HepG2 (cell line): ENCODE data around the gene SP3. TPM values are rescaled to one million over a fixed set of nuclear protein-coding genes. Genes with fewer than 3 reads are reported as not detected.

ENCODE experiments used
- ATAC-seq: fragments of 200-7000 bp; cut with Tn5 transposase; 3 replicates; pipeline ENCODE4 v1.9.1; 2020; ENCODE audit warnings: mild to moderate bottlenecking, moderate library complexity
- BruUV-seq: library from RNA; stranded (reverse); fragments of 400-500 nt; replicated peaks from 2 replicates; lab custom pipeline; 2021; lab: Mats Ljungman, UMichigan
- CTCF ChIA-PET: fragments of 300-600 bp; formaldehyde crosslinking; extraction: SDS; loops from one replicate; lab custom pipeline; 2021; ENCODE audit warnings: low total read pairs, inconsistent platforms, low intra/inter-chr PET ratio; lab: Yijun Ruan, JAX
- POLR2A ChIA-PET: fragments of 350-600 bp; sonication (Branson Sonifier 250); formaldehyde crosslinking; loops from one replicate; lab custom pipeline; 2020; ENCODE audit warnings: antibody characterized with exemption, inconsistent platforms; lab: Yijun Ruan, JAX
- DNase-seq: peaks from one replicate; pipeline ENCODE4 v3.0.0-alpha.2; 2015; ENCODE audit warnings: low spot score
- FAIRE-seq: peaks from 3 replicates; lab custom pipeline; 2011; peaks lifted over from hg19 to GRCh38; lab: Jason Lieb, UNC
- H2AFZ ChIP-seq: one replicate; pipeline ENCODE4 v1.6.1; 2011; ENCODE audit warnings: low read length, inconsistent platforms
- H3K27ac ChIP-seq: fragments of 300-600 bp; 3 replicates; pipeline ENCODE4 v1.8.0; 2011; ENCODE audit warnings: mixed run types, mild to moderate bottlenecking, mixed read lengths, low read length, inconsistent platforms; ENCODE audit not compliant: insufficient read depth; ENCODE audit errors: extremely low read length
- H3K27me3 ChIP-seq, 2 experiments: fragments of 200-600 bp in 1 of 2; 2 replicates in 1 of 2; 3 replicates in 1 of 2; pipeline versions ENCODE4 v1.6.0 to v1.8.0; 2011; ENCODE audit warnings: low read length in 2 of 2, mild to moderate bottlenecking in 2 of 2, moderate library complexity in 2 of 2, inconsistent platforms in 1 of 2; ENCODE audit not compliant: insufficient read depth in 2 of 2, control insufficient read depth in 1 of 2
- H3K36me3 ChIP-seq, 2 experiments: fragments of 200-600 bp in 1 of 2; replicated peaks in 1 of 2; 2 replicates in 1 of 2; 3 replicates in 1 of 2; pipeline versions ENCODE4 v1.5.1 to v1.8.0; 2011; ENCODE audit warnings: low read length in 2 of 2, inconsistent platforms in 1 of 2; ENCODE audit not compliant: insufficient read depth in 2 of 2, control insufficient read depth in 1 of 2
- H3K4me1 ChIP-seq: 2 replicates; pipeline ENCODE4 v1.5.1; 2012; ENCODE audit warnings: low read length, inconsistent platforms; ENCODE audit not compliant: insufficient read depth
- H3K4me2 ChIP-seq: 2 replicates; pipeline ENCODE4 v1.6.0; 2011; ENCODE audit warnings: low read depth, low read length, inconsistent platforms
- H3K4me3 ChIP-seq, 3 experiments: fragments of 200-600 bp in 1 of 3; sonication (generic), shearing (Covaris generic) in 1 of 3; replicated peaks in 1 of 3; 2 replicates each; pipeline ENCODE4 v1.5.1; 2011 to 2016; ENCODE audit warnings: low read length in 3 of 3, inconsistent platforms in 2 of 3, low read depth in 2 of 3, mild to moderate bottlenecking in 2 of 3, control low read depth in 1 of 3, mixed read lengths in 1 of 3; ENCODE audit not compliant: insufficient read depth in 1 of 3
- H3K79me2 ChIP-seq: one replicate; pipeline ENCODE4 v1.6.1; 2011; ENCODE audit warnings: low read length, inconsistent platforms; ENCODE audit not compliant: insufficient read depth
- H3K9ac ChIP-seq: 2 replicates; pipeline ENCODE4 v1.6.0; 2011; ENCODE audit warnings: mild to moderate bottlenecking, low read depth, low read length, inconsistent platforms; ENCODE audit not compliant: insufficient read depth
- H3K9me3 ChIP-seq: 2 replicates; pipeline ENCODE4 v1.5.1; 2012; ENCODE audit warnings: mild to moderate bottlenecking, low read length
- H4K20me1 ChIP-seq: 2 replicates; pipeline ENCODE4 v1.6.0; 2011; ENCODE audit warnings: inconsistent platforms, mild to moderate bottlenecking, low read length, moderate library complexity; ENCODE audit not compliant: insufficient read depth
- BHLHE40 ChIP-seq: IDR thresholded peaks from 2 replicates; pipeline ENCODE4 v1.6.1; 2011; ENCODE audit warnings: low read length, improper control_type of control experiment
- CBX1 ChIP-seq: IDR thresholded peaks from one replicate; pipeline ENCODE4 v1.6.1; 2016; ENCODE audit warnings: antibody characterized with exemption, low read depth
- MAFF ChIP-seq: IDR thresholded peaks from 2 replicates; pipeline ENCODE4 v1.6.1; 2011; ENCODE audit warnings: low read depth, low read length, improper control_type of control experiment
- MAFK ChIP-seq, 2 experiments: IDR thresholded peaks in 1 of 2; conservative IDR thresholded peaks in 1 of 2; 2 replicates each; pipeline ENCODE4 v1.6.1; 2011; ENCODE audit warnings: improper control_type of control experiment in 2 of 2, low read length in 2 of 2
- ZNF572 ChIP-seq: sonication (generic); formaldehyde crosslinking; IDR thresholded peaks from 2 replicates; pipeline ENCODE4 v1.5.1; 2020; ENCODE audit warnings: mild to moderate bottlenecking, missing genetic modification reagents
- WGBS: methylation state at CpG from one replicate; pipeline ENCODE4 v1.1.6; 2017; ENCODE audit warnings: low lambda C conversion rate; 5-methylcytosine and 5-hydroxymethylcytosine counted together
- in situ Hi-C: cut with HindIII; loops from 2 replicates; pipeline ENCODE4 v1.10.0; 2017; ENCODE audit warnings: low pct_unique_long_range_greater_than_20kb; ENCODE audit not compliant: extremely low pct_ligation_motif_present
- intact Hi-C: fragments of 100-400 bp; cut with micrococcal nuclease; formaldehyde crosslinking; loops from one replicate; pipeline ENCODE4 v1.10.0; 2022; ENCODE audit not compliant: unreplicated experiment
- polyA plus RNA-seq, 8 experiments: library from polyadenylated mRNA; depleted of rRNA in 3 of 8; stranded (reverse) in 7 of 8; unstranded in 1 of 8; fragments of >200 nt; fragmentation: Illumina TruSeq in 4 of 8; extraction: Trizol in 4 of 8; gene quantifications; 2 replicates each; pipeline versions ENCODE4 v1.2.1 to v1.2.3, GENCODE V29; 2011 to 2016; ENCODE audit warnings: low read depth in 4 of 8, missing spikeins in 1 of 8, mixed read lengths in 1 of 8; ENCODE audit not compliant: insufficient read depth in 1 of 8
- total RNA-seq, 5 experiments: library from RNA; depleted of rRNA; stranded (reverse); fragments of >200 nt; fragmentation: Illumina TruSeq; extraction: Trizol; gene quantifications; 2 replicates each; pipeline ENCODE4 v1.2.3, GENCODE V29; 2016; ENCODE audit warnings: low read depth in 1 of 5
- TF ChIP-seq, protein P1 (sequence below): sonication (generic); formaldehyde crosslinking; IDR thresholded peaks from 2 replicates; pipeline ENCODE4 v1.8.1; 2023; ENCODE audit warnings: missing genetic modification reagents, inconsistent platforms, borderline replicate concordance
- TF ChIP-seq, protein P2 (sequence below): sonication (generic); formaldehyde crosslinking; IDR thresholded peaks from 2 replicates; pipeline ENCODE4 v1.8.1; 2023; ENCODE audit warnings: missing genetic modification reagents, mild to moderate bottlenecking, borderline replicate concordance

Gene SP3
- total and polyA plus RNA-seq, 2 of the 13 experiments (the other 11 are each of a cell fraction or from before 2014, with no cell fraction given): 57.3 to 132 TPM

- TF ChIP-seq, protein P1, sequence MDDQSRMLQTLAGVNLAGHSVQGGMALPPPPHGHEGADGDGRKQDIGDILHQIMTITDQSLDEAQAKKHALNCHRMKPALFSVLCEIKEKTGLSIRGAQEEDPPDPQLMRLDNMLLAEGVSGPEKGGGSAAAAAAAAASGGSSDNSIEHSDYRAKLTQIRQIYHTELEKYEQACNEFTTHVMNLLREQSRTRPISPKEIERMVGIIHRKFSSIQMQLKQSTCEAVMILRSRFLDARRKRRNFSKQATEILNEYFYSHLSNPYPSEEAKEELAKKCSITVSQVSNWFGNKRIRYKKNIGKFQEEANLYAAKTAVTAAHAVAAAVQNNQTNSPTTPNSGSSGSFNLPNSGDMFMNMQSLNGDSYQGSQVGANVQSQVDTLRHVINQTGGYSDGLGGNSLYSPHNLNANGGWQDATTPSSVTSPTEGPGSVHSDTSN (CRISPR knock-in tag): no peak
- TF ChIP-seq, protein P2, sequence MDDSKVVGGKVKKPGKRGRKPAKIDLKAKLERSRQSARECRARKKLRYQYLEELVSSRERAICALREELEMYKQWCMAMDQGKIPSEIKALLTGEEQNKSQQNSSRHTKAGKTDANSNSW: no peak
These were observed 7.7 kb downstream of the SP3 start (continued) for GRCh38 chr2:173957517-173957916.

GRCh38 chr2:173956454-173956853 is 8.7 kb downstream of the SP3 start:
- Histone ChIP-seq H3K9me3 (no peaks in the 10 kb centered on the region), H2AFZ (no peak overlapping the region), H3K27ac (no peak overlapping the region), H3K4me3 (no peak overlapping the region), H3K79me2 (peaks cover 100% of the 10 kb centered on the region), H3K4me1 (peaks cover 66% of the 10 kb centered on the region), H3K4me2 (no peak overlapping the region), H4K20me1 (peaks cover 64% of the 10 kb centered on the region), H3K36me3 (peaks cover 11 to 53% of the 10 kb centered on the region in 2 experiments), H3K27me3 (no peaks in the 10 kb centered on the region), H3K9ac (no peak overlapping the region)
- ChIA-PET POLR2A (no interaction called here), CTCF (no interaction called here)
- no peak for FAIRE-seq
- BruUV-seq: no TSS peak
- intact Hi-C loops: no loop called here
- in situ Hi-C loops: no loop called here
- no peak for ATAC-seq
- TF ChIP-seq BHLHE40 (no peak), ZNF572 (CRISPR knock-in tag) (no peak)
- no peak for DNase-seq
- 94% methylated on average over 3 of the region's 3 CpGs for WGBS

GRCh38 chr2:173955867-173956266 is 9.3 kb downstream of the SP3 start:
- H3K27ac ChIP-seq: no peak overlapping the region
- 93% methylated on average over 2 of the region's 2 CpGs for WGBS
- H3K4me2 ChIP-seq: no peak overlapping the region
- CTCF ChIA-PET: no interaction called here
- TF ChIP-seq MAFK (conservative IDR thresholded peaks at IDR 0.05 in 1 of 2, IDR thresholded peaks at IDR 0.05 in 1 of 2; ENCODE audit: low read length in 2 of 2) (peak; percentile 58 to 69), MAFF (peak; percentile 29), CBX1 (no peak)
- TF ChIP-seq, all 625 proteins: peak for 2
- no peak overlapping the region for H3K4me3 ChIP-seq
- H3K9me3 ChIP-seq: no peaks in the 10 kb centered on the region
- ATAC-seq (no peak), FAIRE-seq (no peak), DNase-seq (no peak)
- H3K79me2 ChIP-seq: peaks cover 100% of the 10 kb centered on the region
- no TSS peak for BruUV-seq
- no peak overlapping the region for H2AFZ ChIP-seq
- H3K36me3 ChIP-seq: peaks cover 11 to 53% of the 10 kb centered on the region in 2 experiments
- H3K9ac ChIP-seq: no peak overlapping the region
- H3K27me3 ChIP-seq: no peaks in the 10 kb centered on the region
- POLR2A ChIA-PET: no interaction called here
- intact Hi-C loops (no loop called here), in situ Hi-C loops (no loop called here)
- peaks cover 60% of the 10 kb centered on the region for H4K20me1 ChIP-seq
- peaks cover 60% of the 10 kb centered on the region for H3K4me1 ChIP-seq
